ENCODE results near the gene FYB1. TPM values are rescaled to one million over a fixed set of nuclear protein-coding genes. Genes with fewer than 3 reads are reported as not detected.

FYB1 gene
- total RNA-seq, 1 experiment from 2014 or later, result not detected

DNA sequence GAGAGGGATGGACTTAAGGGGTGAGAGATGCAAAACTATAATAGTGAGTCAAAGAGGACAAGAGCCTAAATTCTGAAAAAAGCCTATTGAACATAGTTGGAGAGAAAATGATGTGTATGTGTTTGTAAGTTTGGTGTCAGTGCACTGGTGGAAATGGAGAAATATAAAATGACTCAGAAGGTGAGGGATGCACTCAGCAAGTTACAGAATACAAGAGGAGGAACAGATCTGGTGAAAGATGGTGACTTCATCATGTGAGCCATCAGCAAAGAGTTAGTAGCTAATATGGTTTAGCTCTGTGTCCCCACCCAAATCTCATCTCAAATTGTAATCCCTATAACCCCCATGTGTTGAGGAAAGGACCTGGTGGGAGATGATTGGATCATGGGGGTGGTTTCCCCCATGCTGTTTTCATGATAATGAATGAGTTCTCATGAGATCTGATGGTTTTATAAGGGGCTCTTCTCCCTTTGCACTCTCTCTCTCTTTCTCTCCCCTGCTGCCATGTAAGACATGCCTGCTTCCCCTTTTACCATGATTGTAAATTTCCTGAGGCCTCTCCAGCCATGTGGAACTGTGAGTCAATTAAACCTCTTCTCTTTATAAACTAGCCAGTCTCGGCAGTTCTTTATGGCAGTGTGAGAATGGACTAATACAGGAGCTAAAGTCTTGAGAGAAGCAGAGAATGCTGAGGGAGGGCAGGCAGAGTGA is 30.4 kb upstream of the FYB1 start:
- Histone ChIP-seq H2BK12ac (ENCODE audit: insufficient read length, low read depth, low read length) (no peak overlapping the region), H3K18ac (ENCODE audit: insufficient read length, low read depth, low read length) (no peak overlapping the region), H3K4me2 (ENCODE audit: insufficient read depth, insufficient read length, low read length) (no peak overlapping the region), H3K4me1 (ENCODE audit: insufficient read depth, low read length) (no peaks in the 10 kb centered on the region), H4K20me1 (ENCODE audit: control insufficient read depth, insufficient read depth, insufficient read length) (no peaks in the 10 kb centered on the region), H3K27ac (ENCODE audit: insufficient read length, low read depth, low read length) (no peak overlapping the region), H3K27me3 (ENCODE audit: insufficient read depth, low read length) (no peaks in the 10 kb centered on the region), H3K56ac (ENCODE audit: insufficient read length, low read depth, low read length) (no peak overlapping the region), H2BK15ac (ENCODE audit: low read depth, low read length) (no peak overlapping the region), H2AFZ (ENCODE audit: low read length) (no peak overlapping the region), H3K14ac (ENCODE audit: insufficient read depth, low read length) (no peak overlapping the region), H4K8ac (replicated peaks; ENCODE audit: insufficient read length, low read depth, low read length) (no peak overlapping the region), H3K23ac (ENCODE audit: insufficient read length, low read depth, low read length) (no peak overlapping the region), H3K4ac (ENCODE audit: low read depth, low read length) (no peak overlapping the region), H2BK20ac (ENCODE audit: low read depth, low read length, poor library complexity, severe bottlenecking) (no peak overlapping the region), H2BK120ac (ENCODE audit: low read depth, low read length, poor library complexity, severe bottlenecking) (no peak overlapping the region), H3K9ac (ENCODE audit: extremely low read depth, insufficient read length, low read length) (no peak overlapping the region), H3T11ph (ENCODE audit: low read length) (no peak overlapping the region), H2BK5ac (ENCODE audit: insufficient read length, low read length) (no peak overlapping the region), H3K79me1 (ENCODE audit: insufficient read depth, low read depth, low read length, poor library complexity, severe bottlenecking) (no peaks in the 10 kb centered on the region), H4K91ac (ENCODE audit: insufficient read length, low read depth, low read length) (no peak overlapping the region), H3K9me3 (ENCODE audit: control insufficient read depth, low read depth, low read length) (no peaks in the 10 kb centered on the region), H2AK5ac (ENCODE audit: insufficient read length, low read length) (no peak overlapping the region), H4K5ac (ENCODE audit: insufficient read length, low read depth, low read length) (no peak overlapping the region), H3K79me2 (ENCODE audit: insufficient read depth, low read length) (no peaks in the 10 kb centered on the region), H3K23me2 (ENCODE audit: insufficient read length, low read depth, low read length, poor library complexity, severe bottlenecking) (no peaks in the 10 kb centered on the region)
- no CpG with 5 or more reads among the region's 1 CpG for WGBS (ENCODE audit: extremely low coverage, insufficient read length, low lambda C conversion rate)
- no peaks in the 10 kb centered on the region for H3K4me1 Mint-ChIP-seq
- H3K9me3 Mint-ChIP-seq, result no peaks in the 10 kb centered on the region
- no peaks in the 10 kb centered on the region for H3K27me3 Mint-ChIP-seq (ENCODE audit: low read depth)
- TF ChIP-seq, protein P1, sequence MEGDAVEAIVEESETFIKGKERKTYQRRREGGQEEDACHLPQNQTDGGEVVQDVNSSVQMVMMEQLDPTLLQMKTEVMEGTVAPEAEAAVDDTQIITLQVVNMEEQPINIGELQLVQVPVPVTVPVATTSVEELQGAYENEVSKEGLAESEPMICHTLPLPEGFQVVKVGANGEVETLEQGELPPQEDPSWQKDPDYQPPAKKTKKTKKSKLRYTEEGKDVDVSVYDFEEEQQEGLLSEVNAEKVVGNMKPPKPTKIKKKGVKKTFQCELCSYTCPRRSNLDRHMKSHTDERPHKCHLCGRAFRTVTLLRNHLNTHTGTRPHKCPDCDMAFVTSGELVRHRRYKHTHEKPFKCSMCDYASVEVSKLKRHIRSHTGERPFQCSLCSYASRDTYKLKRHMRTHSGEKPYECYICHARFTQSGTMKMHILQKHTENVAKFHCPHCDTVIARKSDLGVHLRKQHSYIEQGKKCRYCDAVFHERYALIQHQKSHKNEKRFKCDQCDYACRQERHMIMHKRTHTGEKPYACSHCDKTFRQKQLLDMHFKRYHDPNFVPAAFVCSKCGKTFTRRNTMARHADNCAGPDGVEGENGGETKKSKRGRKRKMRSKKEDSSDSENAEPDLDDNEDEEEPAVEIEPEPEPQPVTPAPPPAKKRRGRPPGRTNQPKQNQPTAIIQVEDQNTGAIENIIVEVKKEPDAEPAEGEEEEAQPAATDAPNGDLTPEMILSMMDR (conservative IDR thresholded peaks at IDR 0.05), result no peak
- no peaks in the 10 kb centered on the region for H3K36me3 Mint-ChIP-seq (ENCODE audit: insufficient read depth in 1 of 3, low read depth in 3 of 3)
- no peak overlapping the region for H3K27ac Mint-ChIP-seq
- no peak overlapping the region for H3K4me3 Mint-ChIP-seq
- no peak for DNase-seq

Measured in H9 (cell line).